HG03520 (cell line): ENCODE data around the gene MARCHF10.

Experiments
- ATAC-seq: cut with Tn5 transposase; IDR thresholded peaks from one replicate; pipeline ENCODE4 v1.9.1; 2021; ENCODE audit warnings: mild to moderate bottlenecking, moderate library complexity; ENCODE audit not compliant: unreplicated experiment

The MARCHF10 gene

DNA sequence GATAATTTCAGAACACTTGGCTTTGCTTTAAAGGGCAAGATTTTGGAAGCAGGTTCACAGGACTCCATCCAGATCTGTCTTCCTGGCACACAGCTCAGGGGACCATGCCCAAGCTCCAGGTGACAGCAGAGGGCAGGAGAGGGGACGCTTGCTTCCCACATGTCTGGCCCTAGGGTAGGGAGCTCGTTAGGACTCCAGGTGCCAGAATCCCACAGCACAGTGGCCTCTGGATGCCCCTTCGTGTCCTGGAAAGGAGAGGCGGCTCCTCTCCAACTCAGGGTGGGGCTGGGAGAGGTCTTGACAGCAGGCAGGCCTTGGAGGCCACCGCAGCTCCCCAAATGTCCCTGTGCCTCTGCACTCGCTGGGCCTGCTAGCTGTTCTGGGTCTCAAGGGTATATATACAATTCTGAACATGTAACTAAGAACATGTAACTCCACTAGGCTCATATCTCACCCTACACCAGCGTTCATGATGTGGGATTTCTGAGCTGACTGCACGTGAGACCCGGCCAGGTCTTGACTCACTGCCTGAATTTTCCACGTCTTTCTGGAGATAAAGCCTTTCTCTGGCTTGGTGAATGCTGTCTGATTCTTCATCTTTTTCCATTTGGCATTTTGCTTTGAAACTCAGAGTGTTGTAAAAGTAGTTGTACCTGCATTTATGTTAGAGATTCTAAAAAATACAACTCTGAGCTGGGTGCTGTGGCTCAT is 52.8 kb downstream of the MARCHF10 start:
- ATAC-seq = no peak

DNA sequence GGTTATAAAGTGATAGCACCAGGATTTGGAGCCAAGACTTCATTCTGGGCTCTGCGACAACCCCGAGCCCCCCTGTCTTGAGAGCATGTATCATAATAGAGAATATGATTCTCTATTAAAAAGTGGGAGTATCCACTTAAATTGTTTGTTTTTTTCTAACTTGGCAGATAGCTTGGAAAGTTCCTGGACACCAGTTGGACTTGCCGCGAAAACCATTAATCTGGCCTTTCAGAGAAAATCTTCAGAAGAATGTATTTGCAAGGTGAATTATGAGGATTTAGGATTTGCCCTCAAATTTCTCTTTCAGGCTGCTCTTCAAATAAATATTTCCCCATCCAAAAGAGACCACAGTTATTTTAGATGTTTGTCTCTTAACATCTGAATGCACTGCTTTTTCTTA is 53.5 kb downstream of the MARCHF10 start:
- ATAC-seq = no peak

DNA sequence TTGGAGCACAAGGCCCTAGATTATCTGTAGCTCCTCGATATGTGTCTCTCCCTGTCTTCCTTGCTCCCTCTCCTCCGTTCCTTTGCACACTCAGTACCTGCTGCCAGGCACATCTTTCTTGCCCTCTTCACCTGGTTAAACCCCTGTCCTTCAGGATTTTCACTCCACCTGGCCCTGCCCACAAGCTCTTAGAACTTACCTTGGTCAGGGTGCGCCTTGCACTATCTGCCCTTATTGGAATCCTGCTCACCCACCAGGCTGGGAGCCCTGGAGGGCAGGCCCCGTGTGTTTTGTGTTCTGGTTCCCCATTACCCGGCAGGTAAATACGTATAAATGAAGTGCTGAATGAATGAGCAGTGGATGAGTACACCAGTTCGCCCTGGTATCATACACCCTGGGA is 54.6 kb downstream of the MARCHF10 start:
- no peak for ATAC-seq

DNA sequence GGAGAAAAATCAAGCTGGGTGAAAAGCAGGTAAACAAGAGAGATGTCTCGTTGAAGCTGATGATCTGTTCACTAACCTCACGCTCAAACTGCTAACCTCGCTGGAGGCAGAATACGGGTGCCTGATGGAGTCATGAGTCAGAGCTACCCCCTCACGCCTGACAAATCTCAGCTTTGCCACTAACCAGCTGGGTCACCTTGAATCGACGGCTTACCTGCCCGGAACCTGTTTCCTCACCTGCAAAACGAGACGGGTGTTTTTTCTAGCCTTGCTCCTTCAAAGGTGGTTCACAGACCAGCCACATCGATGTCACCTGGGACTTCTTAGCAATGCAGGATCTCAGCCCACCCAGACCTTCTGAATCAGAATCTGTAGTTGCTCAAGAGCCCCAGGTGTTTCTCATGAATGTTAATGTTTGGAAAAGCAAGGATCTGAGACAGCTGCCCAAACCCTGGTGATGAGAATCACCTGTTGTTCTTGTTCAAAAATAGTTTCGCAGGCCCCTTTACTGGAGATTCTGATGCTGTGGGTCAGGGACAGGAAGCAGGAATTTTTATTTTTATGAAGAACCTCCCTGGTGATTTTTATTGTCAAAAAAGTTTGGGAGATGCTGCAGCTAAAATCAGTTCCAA is 56.9 kb downstream of the MARCHF10 start:
- ATAC-seq = no peak

DNA sequence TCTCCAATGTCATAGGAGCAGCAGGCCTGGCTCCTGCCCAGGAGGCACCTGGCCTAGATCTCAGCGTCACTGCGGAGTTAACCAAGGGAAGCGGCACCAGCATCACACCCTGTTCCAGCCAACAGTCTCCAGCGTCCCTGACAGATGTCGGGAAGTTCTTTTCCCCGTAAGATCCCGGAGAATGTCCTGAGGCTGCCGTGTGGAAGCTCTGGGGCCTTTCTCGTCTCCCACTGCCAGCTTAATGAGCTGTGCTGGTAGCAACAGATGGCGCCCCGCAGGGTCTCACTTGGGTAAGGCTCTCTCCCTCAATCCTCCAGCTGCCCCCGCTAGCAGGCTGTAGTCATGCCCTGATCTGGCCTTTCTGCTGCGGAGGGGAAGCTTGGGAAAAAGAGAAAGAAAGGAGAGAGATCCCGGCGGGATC is 57.5 kb downstream of the MARCHF10 start:
- no peak for ATAC-seq

DNA sequence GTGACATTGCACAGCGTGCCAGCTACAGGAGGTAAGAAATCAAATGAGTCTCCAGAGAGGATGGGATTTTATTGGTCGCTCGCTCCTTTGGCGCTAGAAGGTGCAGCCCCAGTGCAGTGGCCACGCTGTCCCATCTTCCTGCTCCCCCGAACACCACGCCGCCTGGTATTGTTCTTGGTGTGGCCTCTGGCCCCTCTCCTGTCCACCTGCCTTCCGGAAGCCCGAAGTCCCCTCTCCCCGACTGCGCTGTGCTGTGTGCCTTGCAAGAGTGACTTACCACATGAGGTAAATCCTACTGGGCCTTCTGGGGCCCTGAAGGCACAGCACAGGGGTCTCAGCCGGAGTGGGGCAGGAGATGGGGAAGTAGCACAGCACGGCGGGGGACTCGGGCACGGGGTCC is 58.2 kb downstream of the MARCHF10 start:
- ATAC-seq = no peak

DNA sequence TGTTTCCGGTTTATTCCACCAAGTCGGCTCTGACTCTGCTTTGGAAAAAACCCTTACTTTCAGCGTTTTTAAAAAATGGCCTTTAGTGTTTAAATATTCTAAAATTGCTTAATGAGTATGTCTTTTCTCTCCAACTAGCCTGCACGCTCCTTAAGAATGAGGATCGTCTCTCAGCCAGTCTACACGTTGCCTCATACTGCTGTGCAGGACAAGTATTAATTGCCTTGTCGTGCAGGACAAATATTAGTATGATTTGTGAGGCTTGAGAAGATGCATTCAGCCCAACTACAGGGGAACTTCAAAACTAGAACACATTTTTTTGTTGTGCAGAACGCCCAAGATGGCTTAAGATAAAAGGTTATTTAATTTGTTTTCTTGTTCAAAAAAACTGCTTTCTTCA is 61.2 kb downstream of the MARCHF10 start:
- ATAC-seq = no peak

DNA sequence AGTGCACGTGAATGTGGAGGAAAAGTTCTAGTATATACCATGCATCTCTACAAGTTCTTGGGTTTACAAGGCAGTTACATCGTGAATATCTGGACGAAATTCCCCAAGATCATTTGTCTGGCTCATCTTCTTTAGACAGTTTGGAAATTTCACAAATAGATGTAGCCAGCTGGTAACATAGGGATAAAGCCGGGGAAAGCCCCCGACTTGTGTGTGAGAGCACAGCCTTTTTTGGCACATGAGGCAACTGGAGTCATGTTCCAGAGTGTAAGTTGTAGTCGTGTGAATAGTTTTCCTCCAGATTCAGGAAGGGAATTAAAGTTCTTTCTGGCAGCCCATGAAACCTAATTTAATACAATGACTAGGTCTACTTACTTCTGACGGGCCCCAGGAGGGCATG is 62.3 kb downstream of the MARCHF10 start:
- ATAC-seq = no peak

DNA sequence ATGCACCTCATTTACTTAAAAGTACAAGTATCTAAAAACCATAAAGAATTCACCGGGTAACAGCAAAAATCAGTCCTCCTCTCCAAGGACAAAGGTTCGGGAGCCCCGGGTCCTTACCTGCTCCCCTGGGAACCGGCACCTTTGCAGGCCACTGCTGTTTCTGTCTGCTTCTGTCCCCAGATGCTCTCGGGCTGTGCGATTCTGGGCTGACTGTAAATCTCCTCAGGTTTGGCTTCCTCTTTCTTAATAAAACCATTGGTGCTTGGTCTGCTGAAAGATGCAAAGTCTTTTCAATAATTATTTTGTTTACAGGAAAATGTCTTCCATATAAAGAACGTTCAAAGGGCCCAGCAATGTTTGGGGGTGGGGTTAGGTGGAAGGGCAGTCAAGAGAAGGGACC is 63.9 kb downstream of the MARCHF10 start:
- no peak for ATAC-seq

DNA sequence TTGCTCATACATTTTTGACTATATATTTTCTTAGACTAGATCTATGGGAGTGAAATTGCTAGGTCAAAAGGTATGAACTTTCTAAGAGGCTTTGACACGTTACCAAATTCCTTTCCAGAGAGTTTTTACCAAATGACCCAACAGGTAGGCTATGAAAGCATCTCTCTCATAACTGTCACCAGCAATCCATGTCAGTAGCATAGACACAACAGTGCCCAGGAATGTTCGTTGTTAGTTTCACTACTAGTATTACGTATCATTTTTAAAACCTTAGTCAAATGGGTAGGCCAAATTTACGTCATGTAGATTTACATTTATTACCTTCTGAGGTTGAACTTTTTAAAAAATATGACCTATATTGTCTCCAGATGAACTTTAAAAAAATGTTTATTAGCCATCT is 66.8 kb downstream of the MARCHF10 start:
- peak; percentile 72 for ATAC-seq

DNA sequence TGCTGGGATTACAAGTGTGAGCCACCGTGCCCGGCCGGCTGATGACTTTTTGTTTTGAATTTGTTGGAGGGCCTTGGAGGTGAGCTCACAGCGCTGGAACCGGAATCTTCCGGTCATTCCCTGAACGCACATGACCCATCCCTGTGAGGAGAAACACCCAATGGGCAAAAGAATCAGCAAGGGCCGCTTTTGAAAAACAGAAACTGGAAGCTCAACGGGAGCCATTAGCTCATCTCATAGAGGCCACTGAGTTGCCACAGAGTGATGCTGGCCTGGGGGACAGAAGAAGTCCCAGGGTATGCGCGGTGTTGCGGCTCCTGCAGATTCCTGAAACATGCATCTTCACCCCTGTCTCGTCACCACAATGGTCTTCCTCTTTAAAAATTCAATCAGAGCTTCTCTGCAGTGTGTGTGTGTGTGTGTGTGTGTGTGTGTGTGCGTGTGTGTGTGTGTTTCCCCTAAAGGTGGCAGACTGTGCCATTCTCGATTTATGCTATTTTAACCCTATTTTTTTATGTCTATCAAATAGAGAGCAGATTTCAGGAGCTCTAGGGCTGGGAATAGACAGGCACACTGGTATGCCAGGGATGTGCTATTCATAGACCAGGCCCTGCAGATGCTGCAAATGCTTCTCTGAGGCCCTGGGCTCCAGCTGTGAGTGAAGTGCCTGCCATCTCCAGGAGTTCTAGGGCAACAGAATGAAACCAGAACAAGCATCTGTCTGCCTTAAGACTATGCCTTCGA is 68.3 kb downstream of the MARCHF10 start:
- ATAC-seq = no peak

DNA sequence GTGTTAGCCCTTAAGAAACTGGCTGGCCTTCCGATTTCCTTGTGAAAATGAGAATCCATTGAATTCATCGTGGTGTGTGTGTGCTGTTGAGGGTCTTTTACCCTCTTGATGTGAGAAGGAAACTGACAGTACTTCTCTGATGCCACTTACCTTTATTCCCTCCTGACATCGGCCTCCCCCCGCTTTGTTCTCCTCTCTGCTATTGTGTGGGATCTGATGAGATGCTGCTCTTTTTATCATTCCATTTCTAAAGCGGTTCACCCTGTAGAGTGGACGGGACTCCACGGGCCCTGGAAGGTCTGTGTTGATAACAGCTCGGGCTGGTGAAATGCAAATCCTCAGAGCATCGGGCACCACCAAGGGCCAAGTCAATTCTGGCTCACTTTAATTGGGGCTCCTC is 69.8 kb downstream of the MARCHF10 start:
- no peak for ATAC-seq

DNA sequence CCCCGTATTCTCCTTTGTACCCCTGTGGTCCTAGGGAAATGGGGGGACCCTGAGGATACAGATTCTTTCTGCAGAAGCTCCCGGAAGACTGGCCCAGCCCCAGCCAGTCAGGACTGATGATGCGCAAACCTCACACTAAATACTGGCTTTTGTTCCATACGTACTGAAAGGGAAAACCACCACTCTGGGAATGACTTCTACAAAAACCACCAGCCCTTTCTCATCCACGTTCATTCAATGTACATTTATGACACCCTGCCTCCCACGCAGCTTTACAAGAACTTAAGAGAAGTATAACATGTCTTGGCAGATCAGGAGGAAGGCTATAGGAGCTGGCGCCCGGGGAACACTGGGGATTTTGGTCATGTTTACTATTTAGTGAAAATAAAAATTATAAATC is 70.6 kb downstream of the MARCHF10 start:
- ATAC-seq = no peak

DNA sequence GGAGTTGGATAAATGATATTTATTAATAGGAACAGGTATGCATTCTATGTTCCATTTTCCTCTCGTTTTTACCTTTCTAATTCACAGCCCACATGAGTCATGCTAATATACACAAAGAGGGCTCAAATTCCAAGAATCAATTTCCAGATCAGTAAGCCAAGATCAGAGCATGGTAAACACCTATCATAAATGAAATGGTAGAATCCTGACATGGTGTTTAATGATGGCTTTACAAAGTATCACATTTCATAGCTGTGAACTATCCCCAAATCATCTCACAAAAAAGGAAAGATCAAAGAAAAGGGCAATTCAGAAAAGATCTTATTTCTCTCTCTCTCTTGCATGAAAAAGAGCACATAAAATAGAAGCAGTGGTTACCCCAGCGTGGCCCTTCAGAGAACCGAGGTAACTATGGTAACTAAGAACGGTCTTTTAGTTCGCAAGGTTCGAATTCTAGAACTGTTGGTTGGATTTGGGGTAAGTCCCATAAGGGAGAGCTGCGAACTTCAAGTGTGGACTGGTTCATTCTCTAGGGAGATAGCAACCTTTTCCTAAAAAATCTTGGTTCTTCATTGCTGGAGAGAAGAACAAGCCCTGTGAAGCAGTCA is 73.0 kb downstream of the MARCHF10 start:
- no peak for ATAC-seq

DNA sequence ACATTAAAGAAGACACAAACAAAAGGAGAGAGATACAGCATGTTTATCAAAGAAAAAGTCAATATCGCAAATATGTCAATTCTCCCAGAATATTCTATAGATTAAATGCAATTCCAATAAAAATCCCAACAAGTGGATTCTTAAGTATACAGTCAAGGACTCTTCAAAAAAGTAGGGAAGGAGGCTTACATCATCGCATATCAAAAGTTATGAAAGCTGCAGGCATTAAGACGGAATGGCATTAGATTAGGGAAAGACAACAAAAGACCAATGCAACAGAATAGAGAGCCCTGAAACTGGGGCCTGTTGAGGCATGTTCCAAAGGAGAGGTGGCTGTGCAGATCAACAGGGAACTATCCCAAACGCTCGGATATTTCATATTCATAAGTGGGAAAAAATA is 76.0 kb downstream of the MARCHF10 start:
- ATAC-seq = no peak

DNA sequence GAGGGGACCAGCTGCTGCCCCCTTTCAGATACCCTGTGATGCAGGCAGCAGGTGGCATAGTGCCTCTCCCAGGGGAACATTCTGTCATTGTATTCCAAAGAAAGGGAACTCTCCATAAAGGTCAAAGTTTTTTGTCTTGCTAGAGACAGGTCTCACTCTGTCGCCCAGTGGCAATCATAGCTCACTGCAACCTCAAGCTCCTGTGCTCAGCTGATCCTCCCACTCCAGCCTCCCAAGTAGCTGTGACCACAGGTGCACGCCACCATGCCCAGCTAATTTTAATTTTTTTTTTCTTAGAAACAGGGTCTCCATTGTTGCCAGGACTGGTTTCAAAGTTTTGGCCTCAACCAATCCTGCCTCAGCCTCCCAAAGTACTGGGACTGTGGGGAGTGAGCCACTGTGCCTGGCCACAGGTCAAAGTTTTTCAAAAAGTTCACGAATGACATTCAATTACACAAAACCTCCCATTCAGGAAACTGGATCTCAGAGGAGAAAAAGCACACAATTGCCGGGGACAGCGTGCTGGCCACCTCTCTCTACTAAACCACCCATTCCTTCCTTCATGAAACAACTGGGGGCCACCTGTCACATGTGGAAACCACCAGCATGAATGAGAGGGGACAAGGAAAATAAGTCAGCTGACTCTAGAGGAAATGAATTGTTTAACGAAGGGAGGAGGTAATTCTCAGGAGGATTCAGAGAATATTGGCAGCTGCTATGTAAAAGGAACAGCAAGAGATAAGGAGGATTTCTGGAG is 80.0 kb downstream of the MARCHF10 start:
- no peak for ATAC-seq

DNA sequence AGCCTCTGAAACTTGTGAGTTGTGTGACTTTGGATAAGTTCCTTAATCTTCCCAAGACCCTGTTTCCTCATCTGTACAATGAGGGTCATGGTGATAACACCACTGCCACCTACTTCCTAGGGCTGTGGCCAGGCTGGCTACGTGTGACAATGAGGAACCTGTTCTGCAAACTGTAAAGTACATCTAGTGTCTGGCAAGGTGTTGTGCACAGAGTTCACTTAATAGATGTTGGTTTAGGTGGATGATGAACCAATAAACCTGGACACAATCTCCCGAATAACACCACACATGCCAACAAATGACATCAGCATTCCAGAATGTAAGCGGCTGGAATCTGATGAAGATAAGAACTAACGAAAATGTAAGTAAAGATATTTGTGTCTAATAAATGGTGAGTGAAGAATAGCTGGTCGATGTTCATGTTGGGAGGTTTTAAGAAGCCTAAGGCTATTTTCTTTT is 82.3 kb downstream of the MARCHF10 start:
- no peak for ATAC-seq

DNA sequence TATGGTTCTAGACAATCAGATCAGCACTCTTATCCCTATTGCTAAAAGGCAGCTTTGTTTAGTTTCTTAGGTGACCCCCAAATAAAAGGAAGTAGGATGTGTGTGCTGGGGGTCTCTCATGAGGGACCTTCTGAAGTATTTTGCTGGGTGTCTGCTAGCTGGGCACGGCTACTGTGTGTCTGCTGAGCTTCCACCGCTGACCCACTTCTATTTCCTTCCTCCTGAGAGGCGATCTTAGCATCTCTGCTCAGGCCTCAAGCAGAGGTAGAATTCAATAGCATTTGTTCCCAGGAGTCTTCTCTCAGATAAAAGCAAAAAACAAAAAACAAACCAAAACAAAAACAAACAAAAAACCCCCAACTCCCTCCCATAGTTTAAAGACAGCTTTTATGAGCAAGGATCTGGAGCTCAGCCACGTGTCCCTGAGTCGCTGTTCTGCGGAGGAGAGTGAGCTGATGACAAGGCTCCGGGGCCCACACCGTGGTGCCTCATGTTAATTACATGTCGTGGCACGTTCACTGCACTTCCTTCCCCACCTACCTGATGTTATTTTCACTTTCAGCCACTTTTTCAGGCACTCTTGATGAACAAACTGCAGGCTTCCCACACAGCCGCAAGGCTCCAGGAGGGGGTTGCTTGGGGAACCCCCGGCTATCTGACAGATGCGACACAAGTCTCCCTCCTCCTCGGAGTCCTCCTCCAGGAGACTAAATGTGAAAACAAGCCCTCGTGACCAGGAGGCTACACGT is 83.5 kb downstream of the MARCHF10 start:
- peak; percentile 92 for ATAC-seq

DNA sequence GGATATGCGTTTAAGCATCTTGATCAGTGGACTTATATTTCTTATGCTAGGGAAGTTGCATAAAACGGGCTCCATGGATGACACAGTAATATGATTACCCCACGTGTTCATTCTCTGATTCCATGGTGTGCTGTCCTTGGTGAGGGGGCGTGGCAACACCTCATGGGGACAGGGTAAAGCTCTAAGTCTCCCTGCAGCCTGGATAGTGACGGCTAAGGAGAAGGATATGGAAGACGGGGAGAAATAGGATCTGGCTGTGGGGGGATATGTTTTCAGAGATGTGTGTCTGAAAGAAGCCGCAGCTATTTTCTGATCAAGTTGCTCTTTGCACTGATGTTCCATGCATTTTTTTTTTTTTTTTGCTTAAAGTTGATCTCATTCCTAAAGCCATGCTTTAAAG is 84.3 kb downstream of the MARCHF10 start:
- ATAC-seq = no peak

DNA sequence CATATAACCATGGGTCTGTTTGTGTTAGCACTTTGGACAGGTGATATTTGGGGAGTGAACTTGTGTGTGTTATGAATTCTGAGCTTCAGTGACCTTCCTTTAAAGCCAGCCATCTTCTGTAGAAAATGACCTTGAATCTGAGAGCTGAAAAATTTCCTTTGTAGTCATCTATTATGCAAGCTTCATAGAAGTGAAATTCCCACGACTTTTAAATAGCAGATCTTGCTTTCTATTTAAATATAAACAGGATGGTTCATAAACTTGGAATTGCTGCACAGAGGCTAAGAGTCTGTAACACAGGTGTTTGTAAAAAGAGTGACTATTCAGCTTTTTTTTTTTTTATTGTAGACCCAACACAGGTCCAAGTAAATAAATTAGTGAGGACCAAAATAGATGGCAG is 85.5 kb downstream of the MARCHF10 start:
- ATAC-seq = no peak
